Loucy (cell line): ENCODE measurements around the gene CTSH.
A peak's percentile ranks its signal among the peaks of the same experiment; 100 is the strongest.

Experiments
- H2AFZ ChIP-seq: fragments of 200-600 bp; sonication (generic); 2 replicates; pipeline ENCODE4 v1.6.0; 2016; ENCODE audit warnings: antibody characterized with exemption, mild to moderate bottlenecking, low read length, moderate library complexity
- H3F3A ChIP-seq: fragments of 200-600 bp; 2 replicates; pipeline ENCODE4 v1.6.0; 2016; ENCODE audit warnings: antibody characterized with exemption, low read depth, mild to moderate bottlenecking
- H3K27me3 ChIP-seq: fragments of 200-600 bp; sonication (generic); 2 replicates; pipeline ENCODE4 v1.6.1; 2014; ENCODE audit warnings: low read length, mild to moderate bottlenecking; ENCODE audit not compliant: insufficient read depth, poor library complexity, severe bottlenecking
- H3K36me3 ChIP-seq: fragments of 200-600 bp; sonication (generic); 2 replicates; pipeline ENCODE4 v1.6.1; 2016; ENCODE audit warnings: low read length; ENCODE audit not compliant: insufficient read depth
- H3K4me1 ChIP-seq: fragments of 200-600 bp; sonication (generic); 2 replicates; pipeline ENCODE4 v1.5.1; 2014; ENCODE audit warnings: low read length, mild to moderate bottlenecking; ENCODE audit not compliant: insufficient read depth, poor library complexity, severe bottlenecking
- H3K4me2 ChIP-seq: fragments of 200-600 bp; sonication (generic); 2 replicates; pipeline ENCODE4 v1.6.0; 2014; ENCODE audit warnings: antibody characterized with exemption, low read length, low read depth, mild to moderate bottlenecking; ENCODE audit not compliant: poor library complexity, severe bottlenecking
- H3K4me3 ChIP-seq: fragments of 200-600 bp; sonication (generic); 2 replicates; pipeline ENCODE4 v1.5.1; 2014; ENCODE audit warnings: low read length, mild to moderate bottlenecking, mixed read lengths; ENCODE audit not compliant: poor library complexity, severe bottlenecking
- H3K79me2 ChIP-seq: fragments of 200-600 bp; sonication (generic); 2 replicates; pipeline ENCODE4 v1.6.1; 2014; ENCODE audit warnings: low read length; ENCODE audit not compliant: insufficient read depth
- H3K9ac ChIP-seq: fragments of 200-600 bp; sonication (generic); 2 replicates; pipeline ENCODE4 v1.6.0; 2014; ENCODE audit warnings: mild to moderate bottlenecking, low read depth, low read length, moderate library complexity; ENCODE audit not compliant: poor library complexity, severe bottlenecking
- H3K9me2 ChIP-seq: fragments of 200-600 bp; sonication (generic); replicated peaks from 2 replicates; pipeline ENCODE4 v1.6.1; 2016; ENCODE audit warnings: low read depth, low read length, mixed read lengths
- H3K9me3 ChIP-seq: fragments of 200-600 bp; sonication (generic); 2 replicates; pipeline ENCODE4 v1.6.1; 2014; ENCODE audit warnings: mild to moderate bottlenecking, antibody characterized with exemption, low read length, low read depth; ENCODE audit not compliant: insufficient read depth
- H4K20me1 ChIP-seq: fragments of 200-600 bp; sonication (generic); 2 replicates; pipeline ENCODE4 v1.6.0; 2014; ENCODE audit warnings: antibody characterized with exemption, low read length, mild to moderate bottlenecking; ENCODE audit not compliant: insufficient read depth, poor library complexity, severe bottlenecking
- CTCF ChIP-seq: fragments of 200-600 bp; sonication (generic); conservative IDR thresholded peaks from 2 replicates; pipeline ENCODE4 v1.5.1; 2014; ENCODE audit warnings: mild to moderate bottlenecking, antibody characterized with exemption, low read length
- EZH2phosphoT487 ChIP-seq: fragments of 200-600 bp; IDR thresholded peaks from 2 replicates; pipeline ENCODE4 v1.6.1; 2018; ENCODE audit warnings: antibody characterized with exemption, mild to moderate bottlenecking, moderate library complexity, borderline replicate concordance

The CTSH gene

GRCh38 chr15:78979456-78980320 is 34.8 kb upstream of the CTSH start:
- no peak overlapping the region for H3K4me2 ChIP-seq

GRCh38 chr15:78978601-78979179 is 33.8 kb upstream of the CTSH start:
- H3K9ac ChIP-seq, result no peak overlapping the region
- no peaks in the 10 kb centered on the region for H4K20me1 ChIP-seq
- H3K9me2 ChIP-seq, result no peaks in the 10 kb centered on the region
- H2AFZ ChIP-seq, result no peak overlapping the region
- no peaks in the 10 kb centered on the region for H3K9me3 ChIP-seq
- H3K79me2 ChIP-seq, result no peaks in the 10 kb centered on the region
- H3F3A ChIP-seq, result no peaks in the 10 kb centered on the region
- H3K4me3 ChIP-seq, result no peak overlapping the region
- no peaks in the 10 kb centered on the region for H3K27me3 ChIP-seq
- H3K36me3 ChIP-seq, result no peaks in the 10 kb centered on the region
- TF ChIP-seq EZH2phosphoT487, result no peak
- no peak for TF ChIP-seq CTCF
- no peak overlapping the region for H3K4me2 ChIP-seq
- H3K4me1 ChIP-seq, result peaks cover 3% of the 10 kb centered on the region

More at GRCh38 chr15:78979456-78980320, 34.8 kb upstream of the CTSH start:
- no peaks in the 10 kb centered on the region for H3K36me3 ChIP-seq
- TF ChIP-seq CTCF (peak; percentile 86), EZH2phosphoT487 (no peak)
- H3K4me3 ChIP-seq, result no peak overlapping the region
- no peaks in the 10 kb centered on the region for H3K79me2 ChIP-seq
- H3F3A ChIP-seq, result no peaks in the 10 kb centered on the region
- no peaks in the 10 kb centered on the region for H3K9me2 ChIP-seq
- no peaks in the 10 kb centered on the region for H4K20me1 ChIP-seq
- peaks cover 3% of the 10 kb centered on the region for H3K4me1 ChIP-seq
- H3K9ac ChIP-seq, result no peak overlapping the region
- H2AFZ ChIP-seq, result 0 out of 2 replicates have a peak overlapping the region, but pooled peaks have one; percentile 64
- no peaks in the 10 kb centered on the region for H3K27me3 ChIP-seq
- no peaks in the 10 kb centered on the region for H3K9me3 ChIP-seq

- Histone ChIP-seq H3K9ac (no peak overlapping the region), H3K36me3 (no peaks in the 10 kb centered on the region), H3K9me2 (no peaks in the 10 kb centered on the region), H2AFZ (no peak overlapping the region), H3K27me3 (no peaks in the 10 kb centered on the region), H4K20me1 (no peaks in the 10 kb centered on the region), H3K4me3 (no peak overlapping the region), H3K4me1 (peaks cover 3% of the 10 kb centered on the region), H3F3A (no peaks in the 10 kb centered on the region), H3K4me2 (no peak overlapping the region), H3K9me3 (no peaks in the 10 kb centered on the region), H3K79me2 (no peaks in the 10 kb centered on the region)
- TF ChIP-seq CTCF, result no peak
- no peak for TF ChIP-seq EZH2phosphoT487
These were observed 32.9 kb upstream of the CTSH start for GRCh38 chr15:78977591-78978347.
